HCT116 (cell line): ENCODE measurements around the gene EPS8.

Experiments
- CTCF ChIP-seq, 3 experiments: fragments of 200-600 bp in 1 of 3; sonication (generic) in 1 of 3; IDR thresholded peaks in 2 of 3; conservative IDR thresholded peaks in 1 of 3; 2 replicates each; pipeline ENCODE4 v1.5.1; 2012 to 2017; ENCODE audit warnings: low read depth in 2 of 3, low read length in 2 of 3, antibody characterized with exemption in 1 of 3, borderline replicate concordance in 1 of 3, control low read depth in 1 of 3, mild to moderate bottlenecking in 1 of 3, mixed read lengths in 1 of 3, mixed run types in 1 of 3, moderate library complexity in 1 of 3; ENCODE audit not compliant: insufficient read depth in 1 of 3
- POLR2A ChIP-seq: IDR thresholded peaks from 2 replicates; pipeline ENCODE4 v1.7.0; 2011; ENCODE audit warnings: borderline replicate concordance; ENCODE audit not compliant: insufficient read depth, insufficient read length; ENCODE audit errors: extremely low read depth
- SP1 ChIP-seq: IDR thresholded peaks from 2 replicates; pipeline ENCODE4 v1.6.1; 2012; ENCODE audit warnings: low read depth

- TF ChIP-seq SP1 (no peak), CTCF (IDR thresholded peaks at IDR 0.05 in 2 of 3, conservative IDR thresholded peaks at IDR 0.05 in 1 of 3; ENCODE audit: borderline replicate concordance in 1 of 3, insufficient read depth in 1 of 3, low read depth in 2 of 3, low read length in 2 of 3) (no peak), POLR2A (no peak)
Measured at GRCh38 chr12:15774819-15775218, 14.4 kb downstream of the EPS8 start.
